A172 (cell line): ENCODE measurements around the gene RELA. TPM values are rescaled to one million over a fixed set of nuclear protein-coding genes. Genes with fewer than 3 reads are reported as not detected.
A peak's percentile ranks its signal among the peaks of the same experiment; 100 is the strongest.
"Not testable (repeated sequence)": the region's sequence is repeated elsewhere in the genome, so short reads cannot be mapped to it uniquely, and the experiment has no call there.

Experiments used
- DNase-seq: peaks from one replicate; pipeline ENCODE4 v3.0.0-alpha.2; 2015; ENCODE audit warnings: low spot score
- total RNA-seq: library from RNA; depleted of rRNA; stranded (reverse); fragments of >200 nt; shearing (Covaris generic); gene quantifications from 2 replicates; pipeline ENCODE4 v1.2.3, GENCODE V29; 2014

The RELA gene
- total RNA-seq, 1 experiment from 2014 or later, result 24.9 TPM

GRCh38 chr11:65672180-65672860, 9.6 kb upstream of the RELA start:
- no peak for DNase-seq

DNA sequence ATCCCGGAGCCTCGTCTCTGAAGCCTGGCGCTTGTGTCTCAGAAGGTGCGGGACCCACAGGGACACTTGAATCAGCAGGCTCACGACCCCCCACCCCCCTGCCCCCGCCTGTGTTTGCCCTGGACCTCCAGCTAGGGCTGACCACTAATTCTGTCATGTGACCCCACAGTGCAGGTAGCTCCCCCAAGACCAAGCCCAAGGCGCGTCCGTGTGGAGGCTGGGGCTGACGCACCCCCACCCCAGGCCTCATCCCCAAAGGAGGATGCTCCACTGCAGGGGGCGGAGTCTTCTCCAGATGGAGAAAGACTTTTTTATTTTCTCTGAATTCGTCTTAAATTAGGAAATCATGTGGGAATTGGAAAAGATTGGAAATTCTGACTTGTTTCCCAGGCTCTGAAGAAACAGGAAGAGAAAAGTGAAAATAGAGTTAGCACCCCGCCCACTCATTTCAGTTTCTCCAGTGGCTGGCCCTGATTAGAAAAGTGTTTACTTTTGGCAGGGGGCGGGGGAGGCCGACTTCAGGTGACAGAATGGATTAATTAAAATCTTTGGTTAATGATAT, 1.0 kb upstream of the RELA start:
- peak; percentile 11 for DNase-seq

DNA sequence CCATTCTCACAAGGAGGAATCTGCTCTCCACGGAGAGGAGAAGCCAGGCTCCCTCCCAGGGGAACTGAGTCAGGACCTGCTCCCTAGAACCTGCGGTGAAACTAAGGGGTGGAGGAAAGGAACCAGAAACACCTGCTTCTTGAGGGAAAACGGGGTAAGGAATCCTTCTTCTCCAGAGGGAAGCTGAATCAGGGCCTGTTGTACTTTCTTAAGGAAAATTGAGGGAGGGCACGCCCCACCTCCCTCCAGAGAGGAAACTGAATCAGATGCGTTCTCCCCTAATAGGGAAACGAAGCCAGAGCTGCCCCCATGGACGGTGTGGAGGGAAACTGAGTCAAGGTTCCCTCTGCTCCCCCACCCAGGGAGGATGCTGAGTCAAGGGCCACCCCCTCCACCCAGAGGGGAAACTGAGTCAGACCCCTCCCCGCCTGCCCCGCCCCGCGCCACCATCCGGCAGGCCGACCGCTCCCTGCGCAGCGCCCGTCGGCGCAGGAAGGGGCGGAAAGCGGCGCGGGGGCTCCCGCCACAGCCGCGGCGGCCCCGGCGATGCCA, 393 bp downstream of the RELA start:
- DNase-seq, result peak; percentile 14

DNA sequence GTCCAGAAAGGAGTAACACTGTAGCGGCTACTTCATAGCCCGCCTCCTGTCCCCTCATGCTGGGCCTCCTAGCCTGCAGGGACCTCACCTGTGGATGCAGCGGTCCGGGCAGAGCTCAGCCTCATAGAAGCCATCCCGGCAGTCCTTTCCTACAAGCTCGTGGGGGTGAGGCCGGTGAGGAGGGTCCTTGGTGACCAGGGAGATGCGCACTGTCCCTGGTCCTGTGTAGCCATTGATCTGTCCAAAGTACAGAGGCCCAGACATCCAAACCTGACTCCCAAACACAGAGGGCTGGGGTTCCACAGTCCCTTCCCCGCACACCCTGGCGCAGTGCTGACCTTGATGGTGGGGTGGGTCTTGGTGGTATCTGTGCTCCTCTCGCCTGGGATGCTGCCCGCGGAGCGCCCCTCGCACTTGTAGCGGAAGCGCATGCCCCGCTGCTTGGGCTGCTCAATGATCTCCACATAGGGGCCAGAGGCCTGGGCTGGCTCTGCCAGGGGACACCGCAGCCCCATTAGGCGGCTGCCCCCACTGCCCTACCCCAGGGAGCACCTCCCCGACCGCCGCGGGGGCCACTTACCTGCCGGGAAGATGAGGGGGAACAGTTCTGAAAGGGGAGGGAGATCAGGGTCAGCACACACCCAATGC, 993 bp downstream of the RELA start:
- DNase-seq, result no peak

- not testable (repeated sequence) for DNase-seq
Measured at GRCh38 chr11:65660908-65661307, 1.8 kb downstream of the RELA start.

DNA sequence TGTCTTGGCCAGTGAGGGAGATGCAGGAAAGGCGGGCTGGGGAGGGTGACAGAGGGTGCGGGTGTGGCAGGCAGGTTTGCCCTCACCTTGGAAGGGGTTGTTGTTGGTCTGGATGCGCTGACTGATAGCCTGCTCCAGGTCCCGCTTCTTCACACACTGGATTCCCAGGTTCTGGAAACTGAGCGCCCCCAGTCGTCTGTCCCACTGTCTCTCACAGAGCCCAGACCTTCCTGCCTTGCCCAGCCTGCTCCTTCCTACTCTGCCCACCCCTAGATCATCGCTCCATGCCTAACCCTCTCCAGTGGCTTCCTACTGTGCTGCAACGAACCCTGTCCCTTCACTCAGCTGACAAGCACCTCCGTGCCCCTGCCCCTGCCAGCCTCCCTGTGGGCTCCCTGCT, 2.7 kb downstream of the RELA start:
- DNase-seq, result no peak

DNA sequence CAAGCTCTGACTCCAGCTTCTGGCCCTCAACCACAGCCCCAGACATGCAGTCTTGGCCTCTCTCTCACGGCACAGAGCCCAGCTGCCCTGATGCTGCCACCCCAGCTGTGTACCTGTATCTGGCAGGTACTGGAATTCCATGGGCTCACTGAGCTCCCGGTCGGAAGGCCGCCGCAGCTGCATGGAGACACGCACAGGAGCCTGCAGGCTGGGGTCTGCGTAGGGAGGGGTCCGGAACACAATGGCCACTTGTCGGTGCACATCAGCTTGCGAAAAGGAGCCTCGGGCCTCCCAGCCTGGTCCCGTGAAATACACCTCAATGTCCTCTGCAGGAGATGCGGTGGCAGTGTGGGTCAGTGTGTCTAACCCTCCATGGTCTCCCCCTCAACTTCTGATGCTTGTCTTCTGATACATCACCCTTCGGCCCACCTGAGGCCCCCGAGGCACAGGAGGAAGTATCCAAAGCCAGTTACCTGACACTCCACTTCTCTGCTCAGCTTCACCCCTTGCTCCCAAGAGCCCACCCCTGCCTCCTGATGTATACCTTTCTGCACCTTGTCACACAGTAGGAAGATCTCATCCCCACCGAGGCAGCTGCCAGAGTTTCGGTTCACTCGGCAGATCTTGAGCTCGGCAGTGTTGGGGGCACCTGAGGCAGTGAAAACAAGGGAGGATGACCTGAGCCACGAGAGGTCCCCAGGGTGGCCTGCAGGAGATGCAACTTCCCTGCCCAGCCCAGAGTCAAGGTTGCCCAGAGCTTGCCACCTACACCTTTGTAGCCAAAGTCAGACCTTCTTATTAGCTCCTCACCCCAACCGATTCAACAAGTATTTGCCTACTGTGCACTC, 4.3 kb downstream of the RELA start:
- no peak for DNase-seq

- no peak for DNase-seq
Measured at GRCh38 chr11:65657426-65657825, 5.3 kb downstream of the RELA start.

- no peak for DNase-seq
Measured at GRCh38 chr11:65655570-65656332, 7.0 kb downstream of the RELA start.

DNA sequence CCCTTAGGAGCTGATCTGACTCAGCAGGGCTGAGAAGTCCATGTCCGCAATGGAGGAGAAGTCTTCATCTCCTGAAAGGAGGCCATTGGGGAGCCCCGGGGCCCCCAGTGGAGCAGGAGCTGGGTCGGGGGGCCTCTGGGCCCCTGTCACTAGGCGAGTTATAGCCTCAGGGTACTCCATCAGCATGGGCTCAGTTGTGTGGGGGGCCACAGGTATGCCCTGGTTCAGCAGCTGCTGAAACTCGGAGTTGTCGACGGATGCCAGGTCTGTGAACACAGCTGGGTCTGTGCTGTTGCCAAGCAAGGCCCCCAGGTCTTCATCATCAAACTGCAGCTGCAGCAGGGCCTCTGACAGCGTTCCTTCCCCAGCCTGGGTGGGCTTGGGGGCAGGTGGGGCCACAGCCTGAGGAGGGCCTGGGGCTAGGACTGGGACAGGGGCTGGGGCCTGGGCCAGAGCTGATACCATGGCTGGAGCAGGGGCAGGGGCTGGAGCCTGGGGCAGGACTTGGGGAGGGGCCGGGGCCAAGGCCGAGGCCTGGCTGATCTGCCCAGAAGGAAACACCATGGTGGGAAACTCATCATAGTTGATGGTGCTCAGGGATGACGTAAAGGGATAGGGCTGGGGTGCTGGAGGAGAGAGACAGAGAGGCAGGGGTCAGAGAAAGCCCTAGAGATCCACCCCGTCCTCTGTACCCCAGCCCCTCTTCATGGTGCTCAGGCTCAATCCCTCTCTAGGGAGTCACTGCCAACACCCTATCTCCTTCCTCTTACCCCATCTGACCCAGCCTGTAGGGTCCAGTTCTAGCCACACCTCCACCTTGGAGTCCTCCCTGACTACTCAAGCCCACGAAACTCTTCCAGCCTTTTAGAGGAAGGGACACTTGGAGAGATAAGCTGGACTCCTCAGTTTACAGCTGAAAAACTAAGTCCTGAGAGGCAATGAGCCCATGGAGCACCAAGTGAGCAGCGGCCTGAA, 8.1 kb downstream of the RELA start:
- DNase-seq, result no peak

DNA sequence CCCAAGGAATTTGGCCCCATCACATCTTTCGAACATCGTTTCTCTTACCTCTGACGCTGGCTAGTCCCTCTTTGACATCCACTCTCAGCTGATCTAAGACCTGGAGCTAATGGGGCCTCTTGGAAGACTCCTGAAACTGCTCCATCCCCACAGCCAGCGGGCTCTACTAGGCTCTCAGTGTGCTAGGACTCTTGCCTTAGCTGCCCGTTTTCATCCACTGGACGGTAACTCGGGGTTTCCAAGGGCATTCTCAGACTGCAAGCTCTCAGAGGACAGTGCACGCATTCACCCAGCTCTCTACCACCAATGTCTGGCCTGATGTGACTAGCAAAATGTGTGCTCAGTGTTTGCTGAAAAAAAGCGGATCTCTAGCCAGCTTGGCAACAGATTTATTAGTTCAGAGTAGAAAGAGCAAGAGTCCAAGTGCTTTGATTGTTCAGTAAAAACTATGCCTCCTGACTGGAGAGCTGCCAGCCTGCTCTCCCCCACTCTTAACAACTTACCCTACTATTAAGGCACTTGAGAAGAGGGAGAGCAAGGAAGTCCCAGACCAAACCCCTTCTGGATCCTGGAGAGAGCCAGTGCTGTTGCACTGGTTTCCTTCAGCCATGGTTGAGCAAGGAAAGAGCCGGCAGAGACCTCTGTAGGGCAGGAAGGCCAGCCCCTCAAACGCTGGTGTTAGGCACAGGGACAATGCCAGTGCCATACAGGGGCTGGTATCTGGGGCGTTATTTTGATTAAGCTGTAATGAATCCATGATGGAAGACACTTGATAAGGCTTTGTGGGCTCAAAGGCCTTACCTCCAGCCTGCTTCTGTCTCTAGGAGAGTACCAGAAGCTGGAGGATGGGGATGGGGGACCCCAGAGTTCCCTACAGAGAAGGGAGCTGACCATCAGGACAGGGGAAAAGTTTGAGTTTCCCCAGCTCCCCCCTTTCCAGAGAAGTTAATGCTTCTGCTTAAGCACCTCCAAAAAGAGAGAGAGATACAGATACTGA, 9.2 kb downstream of the RELA start:
- DNase-seq, result no peak

GRCh38 chr11:65652511-65653228, 10.0 kb downstream of the RELA start:
- no peak for DNase-seq

DNA sequence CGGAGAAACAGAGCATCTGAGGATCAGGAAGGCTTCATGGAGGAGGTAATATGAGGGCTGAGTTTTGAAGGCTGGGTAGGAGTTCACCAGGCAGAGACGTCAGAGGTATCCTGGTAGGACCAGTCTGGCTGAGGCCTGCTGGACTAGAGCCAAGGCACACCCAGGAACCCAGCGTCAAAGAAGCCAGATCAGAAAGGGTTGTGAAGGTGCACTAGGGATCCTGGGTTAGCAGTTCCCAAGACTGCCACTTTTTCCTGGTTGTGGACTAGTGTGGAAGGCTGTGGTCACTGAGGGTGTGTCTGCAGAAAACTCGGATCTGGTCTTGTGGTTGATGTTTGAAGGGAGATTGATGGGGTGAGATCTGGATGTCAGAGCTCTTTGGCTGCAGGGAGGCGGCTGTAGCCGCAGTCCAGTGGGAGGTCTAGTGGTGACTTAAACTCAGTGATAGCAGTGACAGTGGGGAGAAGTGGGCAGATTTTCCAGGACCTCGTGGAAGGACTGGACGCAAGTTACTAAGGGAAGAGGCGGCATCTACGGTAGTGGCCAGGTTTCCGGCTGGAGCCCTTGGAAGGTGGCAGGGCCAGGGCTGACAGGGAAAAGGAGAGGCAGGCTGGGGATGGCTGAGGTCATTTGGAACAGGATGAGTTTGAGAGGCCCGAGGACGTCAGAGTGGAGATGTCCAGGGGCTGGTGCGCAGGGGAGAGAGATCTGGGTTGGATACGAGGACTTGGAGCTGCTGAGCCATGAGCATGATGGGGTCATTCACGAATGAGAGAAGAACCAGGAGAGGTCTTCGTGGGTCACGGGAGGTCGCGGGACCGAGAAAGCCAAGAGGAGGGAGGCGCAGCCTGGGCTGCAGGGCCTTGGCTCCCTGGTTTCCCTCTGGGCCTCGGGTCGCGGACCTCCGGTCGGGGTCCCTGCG, 10.9 kb downstream of the RELA start:
- peak; percentile 25 for DNase-seq

GRCh38 chr11:65651339-65651588, 11.5 kb downstream of the RELA start:
- no peak for DNase-seq

DNA sequence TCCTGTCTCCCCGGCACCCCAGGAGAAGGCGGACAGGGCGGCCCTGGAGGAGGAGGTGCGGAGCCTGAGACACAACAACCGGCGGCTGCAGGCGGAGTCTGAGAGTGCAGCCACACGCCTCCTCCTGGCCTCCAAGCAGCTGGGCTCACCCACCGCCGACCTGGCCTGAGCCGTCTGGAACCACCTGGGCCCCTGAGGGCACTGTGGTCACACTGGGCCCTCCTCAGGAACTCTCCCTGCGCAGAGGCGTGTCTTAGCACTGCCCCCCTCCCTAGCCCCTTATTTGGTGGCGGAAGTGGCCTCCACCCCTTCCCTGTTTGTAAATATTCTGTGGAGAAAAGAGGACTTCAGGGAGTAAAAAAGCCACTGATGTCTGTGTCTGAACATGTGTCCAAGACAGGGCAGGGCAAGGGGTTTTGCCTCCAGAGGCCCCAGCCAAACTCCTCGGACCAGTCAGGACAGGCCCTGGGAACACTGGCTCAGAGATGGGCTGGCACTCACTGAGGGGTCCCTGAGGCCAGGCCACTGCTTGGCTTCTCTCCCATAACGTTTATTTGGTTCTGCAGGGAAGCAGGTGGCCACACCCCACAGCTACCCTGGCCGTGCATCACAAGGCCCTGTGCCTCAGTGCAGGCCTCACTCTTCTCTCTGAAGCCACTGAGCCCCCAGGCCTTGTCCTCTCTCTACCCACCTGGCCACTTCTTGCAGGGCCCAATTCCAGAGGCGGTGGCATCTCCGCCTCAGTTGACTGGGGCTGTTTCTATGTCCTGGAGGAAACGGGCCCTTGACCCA, 12.0 kb downstream of the RELA start:
- no peak for DNase-seq
